Measurements from ENCODE around the gene CUL1. TPM values are rescaled to one million over a fixed set of nuclear protein-coding genes. Genes with fewer than 3 reads are reported as not detected.
"Not testable (repeated sequence)": the region's sequence is repeated elsewhere in the genome, so short reads cannot be mapped to it uniquely, and the experiment has no call there.

CUL1 gene
- total RNA-seq, 1 donor from 2014 or later = 22.9 TPM

- DNase-seq (ENCODE audit: low spot score) (no peak), ATAC-seq (no peak)
Measured at GRCh38 chr7:148696787-148697186, 1.9 kb upstream of the CUL1 start.

GRCh38 chr7:148697256-148698006 lies 1.3 kb upstream of the CUL1 start:
- no peak for DNase-seq (ENCODE audit: low spot score)
- no peak for ATAC-seq

GRCh38 chr7:148698007-148698396 lies 701 bp upstream of the CUL1 start:
- ATAC-seq (no peak), DNase-seq (ENCODE audit: low spot score) (no peak)

GRCh38 chr7:148699024-148699781 lies 500 bp downstream of the CUL1 start:
- ATAC-seq = peak; percentile 71
- DNase-seq (ENCODE audit: low spot score) = peak; percentile 84

- ATAC-seq (peak; percentile 47), DNase-seq (ENCODE audit: low spot score) (no peak)
Measured at GRCh38 chr7:148699782-148700629, 1.3 kb downstream of the CUL1 start.

GRCh38 chr7:148700661-148701064 lies 2.0 kb downstream of the CUL1 start:
- DNase-seq (ENCODE audit: low spot score) = no peak
- ATAC-seq = no peak

DNA sequence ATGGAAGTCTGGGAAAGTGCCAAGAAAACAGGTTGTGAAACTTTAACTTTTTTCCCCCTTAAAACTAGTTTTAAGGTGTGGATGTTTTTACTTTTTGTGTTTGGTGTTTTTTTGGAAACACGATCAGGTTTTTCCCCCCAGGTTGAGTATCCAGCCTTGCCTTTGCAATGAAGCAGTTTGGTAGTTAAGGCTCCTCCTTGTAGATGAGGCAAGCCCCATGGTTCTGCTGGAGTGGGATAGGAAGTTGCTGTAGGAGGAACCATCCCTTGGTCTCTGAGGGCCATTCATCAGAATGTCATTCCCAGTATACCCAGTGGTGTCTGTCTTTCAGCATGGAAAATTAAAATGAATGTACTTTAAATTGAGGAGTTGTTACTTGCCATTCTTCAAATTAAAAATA lies 2.7 kb downstream of the CUL1 start:
- no peak for DNase-seq (ENCODE audit: low spot score)
- no peak for ATAC-seq

GRCh38 chr7:148702876-148703670 lies 4.4 kb downstream of the CUL1 start:
- no peak for DNase-seq (ENCODE audit: low spot score)
- ATAC-seq = no peak

DNA sequence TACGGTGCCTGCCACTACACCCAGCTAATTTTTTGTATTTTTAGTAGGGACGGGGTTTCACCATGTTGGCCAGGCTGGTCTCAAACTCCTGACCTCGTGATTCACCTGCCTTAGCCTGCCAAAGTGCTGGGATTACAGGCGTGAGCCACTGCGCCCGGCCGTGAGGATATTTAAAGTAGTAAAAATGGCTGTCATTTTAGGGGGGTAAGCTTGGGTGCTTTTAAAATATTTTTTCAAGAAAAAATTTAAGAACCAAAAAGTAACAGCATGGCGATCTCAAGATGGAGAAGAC lies 4.9 kb downstream of the CUL1 start:
- ATAC-seq; DNase-seq (ENCODE audit: low spot score): not testable (repeated sequence)

DNA sequence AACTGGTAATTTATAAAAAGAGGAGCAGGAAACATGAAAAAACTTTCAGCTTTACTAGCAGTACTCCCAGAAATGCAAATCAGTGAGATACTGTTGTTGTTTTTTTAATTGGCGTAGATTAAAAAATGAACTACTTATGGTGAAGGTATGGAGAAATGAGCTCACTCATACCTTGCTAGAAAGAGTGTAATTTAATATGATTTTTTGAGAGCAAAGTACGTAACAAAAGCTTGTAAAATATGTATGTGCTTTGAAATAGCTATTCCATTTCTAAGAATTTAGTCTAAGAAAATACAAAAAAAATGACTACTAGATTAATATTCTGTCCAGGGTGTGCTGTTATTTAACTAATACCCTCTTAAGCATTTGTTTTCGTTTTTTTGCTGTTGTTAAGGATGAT lies 5.5 kb downstream of the CUL1 start:
- DNase-seq (ENCODE audit: low spot score) (no peak), ATAC-seq (no peak)

- ATAC-seq (no peak), DNase-seq (ENCODE audit: low spot score) (no peak)
Measured at GRCh38 chr7:148704970-148705369, 6.3 kb downstream of the CUL1 start.

GRCh38 chr7:148706368-148706767 lies 7.7 kb downstream of the CUL1 start:
- peak; percentile 20 for ATAC-seq
- DNase-seq (ENCODE audit: low spot score) = no peak

- no peak for DNase-seq (ENCODE audit: low spot score)
- ATAC-seq = peak; percentile 46
Measured at GRCh38 chr7:148708026-148708885, 9.6 kb downstream of the CUL1 start.

- DNase-seq (ENCODE audit: low spot score) (no peak), ATAC-seq (no peak)
Measured at GRCh38 chr7:148709014-148709413, 10.3 kb downstream of the CUL1 start.

GRCh38 chr7:148710426-148710825 lies 11.7 kb downstream of the CUL1 start:
- not testable (repeated sequence) for DNase-seq (ENCODE audit: low spot score); ATAC-seq

GRCh38 chr7:148711191-148712102 lies 12.7 kb downstream of the CUL1 start:
- no peak for DNase-seq (ENCODE audit: low spot score)

DNA sequence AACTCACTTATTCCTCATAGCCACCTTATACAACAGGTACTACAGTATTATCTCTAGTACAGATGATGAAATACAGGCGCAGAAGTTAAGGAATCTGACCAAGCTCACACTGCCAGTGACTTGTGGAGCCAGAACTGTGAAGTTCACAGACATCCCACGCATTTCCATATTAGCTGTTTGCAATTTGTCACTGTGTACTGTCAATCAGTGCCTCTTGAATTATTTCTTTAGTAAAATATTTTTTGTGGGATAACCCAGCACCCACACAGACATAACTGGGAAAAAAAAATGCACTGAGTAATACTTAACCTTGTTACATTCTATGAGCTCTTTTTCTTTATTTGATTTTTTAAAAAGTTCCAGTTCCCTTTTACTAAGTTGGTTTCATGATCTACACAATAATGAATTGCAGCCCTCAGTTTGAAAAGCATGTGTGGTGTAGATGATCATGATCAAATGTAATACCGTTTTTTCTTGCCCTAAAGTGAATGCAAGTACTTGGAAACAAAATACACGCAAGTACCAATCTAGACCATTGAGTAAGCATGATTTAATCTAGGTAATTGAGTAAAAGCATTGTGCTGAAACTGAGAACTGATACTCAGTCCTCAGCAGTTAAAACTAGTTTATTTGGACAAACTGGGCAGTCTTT lies 14.1 kb downstream of the CUL1 start:
- ATAC-seq (peak; percentile 85), DNase-seq (ENCODE audit: low spot score) (no peak)

More at GRCh38 chr7:148711191-148712102, 12.7 kb downstream of the CUL1 start:
- peak; percentile 8 for ATAC-seq

GRCh38 chr7:148714498-148714897 lies 15.8 kb downstream of the CUL1 start:
- DNase-seq (ENCODE audit: low spot score) (no peak), ATAC-seq (no peak)
